BJ (cell line): ENCODE data around the gene SH3BGR. TPM values are rescaled to one million over a fixed set of nuclear protein-coding genes. Genes with fewer than 3 reads are reported as not detected.

Source experiments
- CTCF ChIA-PET: fragments of 350-600 bp; formaldehyde crosslinking; extraction: SDS; loops from one replicate; lab custom pipeline; 2021; ENCODE audit warnings: antibody characterized with exemption, inconsistent platforms; lab: Yijun Ruan, JAX
- POLR2A ChIA-PET: fragments of 300-600 bp; sonication (Branson Sonifier 250); formaldehyde crosslinking; extraction: SDS; loops from one replicate; lab custom pipeline; 2021; ENCODE audit warnings: antibody characterized with exemption; lab: Charles Lee
- DNase-seq: peaks from one replicate; pipeline ENCODE4 v3.0.0-alpha.2; 2011; ENCODE audit warnings: low read depth
- H3K27me3 ChIP-seq: 2 replicates; pipeline ENCODE4 v1.6.0; 2011; ENCODE audit warnings: low read length; ENCODE audit not compliant: control insufficient read depth, insufficient read depth
- H3K36me3 ChIP-seq: 2 replicates; pipeline ENCODE4 v1.5.1; 2011; ENCODE audit warnings: low read length; ENCODE audit not compliant: control insufficient read depth, insufficient read depth
- H3K4me3 ChIP-seq: 2 replicates; pipeline ENCODE4 v1.5.1; 2011; ENCODE audit warnings: low read depth, mild to moderate bottlenecking, control low read depth, low read length
- CTCF ChIP-seq: IDR thresholded peaks from 2 replicates; pipeline ENCODE4 v1.5.1; 2011; ENCODE audit warnings: low read depth, mild to moderate bottlenecking, control low read depth, inconsistent platforms, low read length, moderate library complexity; ENCODE audit not compliant: insufficient read depth
- polyA plus RNA-seq: library from polyadenylated mRNA; depleted of rRNA; stranded (reverse); fragments of >200 nt; gene quantifications from 2 replicates; pipeline ENCODE4 v1.2.3, GENCODE V29; 2011

Gene SH3BGR
- polyA plus RNA-seq, 1 experiment = 0.23 TPM

DNA sequence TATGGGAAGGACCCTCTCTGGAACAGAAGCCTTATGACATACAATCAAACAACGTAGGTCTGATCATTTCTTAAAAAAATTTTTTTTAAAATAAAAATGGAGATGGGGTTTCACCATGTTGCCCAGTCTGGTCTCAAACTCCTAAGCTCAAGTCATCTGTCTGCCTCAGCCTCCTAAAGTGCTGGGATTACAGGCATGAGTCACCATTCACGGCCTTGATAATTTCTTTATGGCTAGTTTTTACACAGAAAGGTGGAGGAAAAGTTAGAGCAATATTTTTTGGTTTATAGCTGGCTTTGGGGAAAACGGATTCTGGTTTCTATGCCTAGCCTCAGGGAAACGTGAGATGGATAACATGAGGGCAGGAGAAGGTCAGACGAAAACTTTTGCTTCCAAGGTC is 91.0 kb downstream of the SH3BGR start:
- POLR2A ChIA-PET = no interaction called here
- CTCF ChIA-PET = interaction anchor here (0.6 to 1.0 kb wide), 2 partner anchors 14 to 24 kb away, joined by 3 read pairs; no protein-coding TSS in a partner anchor
- Histone ChIP-seq H3K4me3 (no peak overlapping the region), H3K27me3 (no peaks in the 10 kb centered on the region), H3K36me3 (no peaks in the 10 kb centered on the region)
- no peak for DNase-seq
- TF ChIP-seq CTCF = no peak

DNA sequence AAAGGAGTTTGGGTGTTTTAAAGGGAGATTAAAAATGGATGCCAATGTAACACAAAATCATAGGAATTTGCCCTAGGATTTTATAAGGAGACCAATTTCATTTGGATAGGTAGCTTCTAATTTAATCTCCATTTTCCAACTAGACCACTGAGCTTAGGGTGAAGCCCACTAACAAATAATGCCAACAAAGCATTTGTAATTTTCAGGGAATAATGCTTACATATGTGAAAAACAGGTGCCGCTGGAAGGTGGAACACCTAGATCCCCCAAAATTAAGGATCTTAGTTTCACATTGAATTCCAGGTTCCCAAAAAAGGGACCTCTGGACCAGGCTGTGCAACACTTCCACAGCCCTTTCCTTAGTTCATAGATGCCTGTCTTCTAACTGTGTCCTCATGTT is 94.8 kb downstream of the SH3BGR start:
- H3K36me3 ChIP-seq = no peaks in the 10 kb centered on the region
- ChIA-PET CTCF (no interaction called here), POLR2A (no interaction called here)
- TF ChIP-seq CTCF = no peak
- no peak overlapping the region for H3K4me3 ChIP-seq
- DNase-seq = no peak
- no peaks in the 10 kb centered on the region; the same call in 1 of the 2 replicates for H3K27me3 ChIP-seq

DNA sequence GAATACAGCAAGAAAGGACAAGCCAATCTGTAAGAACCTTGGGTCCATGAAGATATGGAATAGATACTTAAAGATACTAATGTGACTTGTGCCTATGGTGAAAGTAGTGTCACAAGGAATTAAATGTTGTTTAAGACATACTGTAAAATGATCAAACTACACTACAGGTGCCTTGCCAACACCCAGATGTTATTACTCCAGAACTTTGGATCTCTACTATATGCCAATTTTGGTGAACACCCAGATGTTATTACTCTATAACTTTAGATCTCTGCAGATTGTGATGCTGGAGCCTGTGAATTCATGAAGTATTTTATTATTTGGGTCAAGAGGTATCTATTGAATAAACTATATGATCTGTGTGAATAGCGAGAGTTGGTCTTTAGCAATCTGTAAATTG is 101.1 kb downstream of the SH3BGR start:
- DNase-seq = no peak
- ChIA-PET CTCF (interaction anchor here (0.7 kb wide), 1 partner anchor 156 kb away, joined by 5 read pairs; no protein-coding TSS in a partner anchor), POLR2A (no interaction called here)
- Histone ChIP-seq H3K4me3 (no peak overlapping the region), H3K27me3 (no peaks in the 10 kb centered on the region; the same call in 1 of the 2 replicates), H3K36me3 (no peaks in the 10 kb centered on the region)
- TF ChIP-seq CTCF = no peak

- no peak for TF ChIP-seq CTCF
- Histone ChIP-seq H3K27me3 (no peaks in the 10 kb centered on the region; the same call in 1 of the 2 replicates), H3K4me3 (no peak overlapping the region), H3K36me3 (no peaks in the 10 kb centered on the region)
- ChIA-PET CTCF (interaction anchor here (0.7 kb wide), 1 partner anchor 155 kb away, joined by 5 read pairs; no protein-coding TSS in a partner anchor), POLR2A (no interaction called here)
- DNase-seq = no peak
Measured at GRCh38 chr21:39553331-39553730, 101.6 kb downstream of the SH3BGR start.

DNA sequence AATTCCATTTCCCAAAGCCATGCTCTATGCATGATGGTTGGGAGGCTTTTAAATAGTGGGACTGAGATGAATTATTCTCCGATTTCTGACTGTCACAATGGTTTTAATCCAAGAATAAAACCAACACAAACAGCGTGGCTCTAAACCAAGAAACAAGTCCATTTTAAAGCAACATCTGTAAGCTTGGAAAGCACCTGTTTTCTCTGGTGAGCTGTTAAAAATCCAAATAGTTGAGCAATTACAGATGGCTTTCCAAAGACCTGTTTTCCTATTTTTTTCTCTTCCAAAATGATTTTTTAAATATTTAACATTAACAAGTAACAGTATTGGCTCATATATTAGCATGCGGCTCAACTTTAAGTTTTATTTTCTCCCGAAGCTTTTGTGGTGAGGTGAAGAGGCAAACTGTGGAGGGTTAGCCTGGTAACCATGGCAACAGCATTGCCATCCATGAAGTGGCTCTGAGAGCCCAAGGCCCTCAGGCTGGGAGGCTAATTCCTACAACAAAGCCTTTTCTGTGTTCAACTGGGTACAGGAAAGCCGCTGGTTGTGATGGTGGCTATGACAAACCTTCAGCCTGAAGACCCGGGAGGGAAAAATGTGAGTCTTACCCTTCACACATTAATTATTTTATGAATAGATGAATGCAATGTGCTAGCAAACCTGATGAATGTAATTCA is 104.3 kb downstream of the SH3BGR start:
- no peaks in the 10 kb centered on the region; the same call in 1 of the 2 replicates for H3K27me3 ChIP-seq
- DNase-seq = no peak
- CTCF ChIA-PET = no interaction called here
- TF ChIP-seq CTCF = no peak
- H3K36me3 ChIP-seq = no peaks in the 10 kb centered on the region
- POLR2A ChIA-PET = no interaction called here
- no peak overlapping the region for H3K4me3 ChIP-seq
